OCI-LY1 (cell line): ENCODE measurements around the gene EIF2S1.
"Not testable (repeated sequence)": the region's sequence is repeated elsewhere in the genome, so short reads cannot be mapped to it uniquely, and the experiment has no call there.

Source experiments
- H2AFZ ChIP-seq: fragments of 200-600 bp; sonication (generic), shearing (Covaris generic); 2 replicates; pipeline ENCODE4 v1.6.0; 2014; ENCODE audit warnings: antibody characterized with exemption, mild to moderate bottlenecking, low read length
- H3F3A ChIP-seq: fragments of 200-600 bp; sonication (generic), shearing (Covaris generic); 2 replicates; pipeline ENCODE4 v1.6.0; 2014; ENCODE audit warnings: mild to moderate bottlenecking, antibody characterized with exemption, low read length, moderate library complexity; ENCODE audit not compliant: insufficient read depth
- H3K27ac ChIP-seq: fragments of 200-600 bp; sonication (generic); 2 replicates; pipeline ENCODE4 v1.5.1; 2014; ENCODE audit warnings: low read length, mixed run types, mild to moderate bottlenecking, low read depth; ENCODE audit not compliant: poor library complexity, severe bottlenecking
- H3K27me3 ChIP-seq: fragments of 200-600 bp; sonication (generic); 2 replicates; pipeline ENCODE4 v1.6.0; 2014; ENCODE audit warnings: antibody characterized with exemption, mild to moderate bottlenecking, low read length, moderate library complexity; ENCODE audit not compliant: insufficient read depth
- H3K36me3 ChIP-seq: fragments of 200-600 bp; sonication (generic); 2 replicates; pipeline ENCODE4 v1.6.1; 2014; ENCODE audit warnings: mild to moderate bottlenecking, antibody characterized with exemption, low read length, moderate library complexity, mixed read lengths; ENCODE audit not compliant: insufficient read depth
- H3K4me1 ChIP-seq: fragments of 200-600 bp; sonication (generic); 2 replicates; pipeline ENCODE4 v1.5.1; 2014; ENCODE audit warnings: mild to moderate bottlenecking, low read length, moderate library complexity; ENCODE audit not compliant: insufficient read depth, severe bottlenecking
- H3K4me2 ChIP-seq: fragments of 200-600 bp; sonication (generic), shearing (Covaris generic); 2 replicates; pipeline ENCODE4 v1.6.1; 2014; ENCODE audit warnings: low read length
- H3K4me3 ChIP-seq: fragments of 200-600 bp; sonication (generic); 2 replicates; pipeline ENCODE4 v1.5.1; 2014; ENCODE audit warnings: low read length, low read depth, mild to moderate bottlenecking, mixed read lengths; ENCODE audit not compliant: poor library complexity, severe bottlenecking
- H3K79me2 ChIP-seq: fragments of 200-600 bp; shearing (Covaris generic); 2 replicates; pipeline ENCODE4 v1.6.1; 2016; ENCODE audit warnings: mixed run types, low read length, mixed read lengths; ENCODE audit not compliant: insufficient read depth
- H3K9ac ChIP-seq: fragments of 200-600 bp; sonication (generic), shearing (Covaris generic); 2 replicates; pipeline ENCODE4 v1.6.1; 2014; ENCODE audit warnings: mild to moderate bottlenecking, low read length, mixed read lengths
- H3K9me2 ChIP-seq: fragments of 200-600 bp; sonication (generic), shearing (Covaris generic); 2 replicates; pipeline ENCODE4 v1.6.1; 2014; ENCODE audit warnings: low read depth, mild to moderate bottlenecking, low read length, mixed read lengths
- H3K9me3 ChIP-seq: fragments of 200-600 bp; shearing (Covaris generic); 2 replicates; pipeline ENCODE4 v1.6.1; 2014; ENCODE audit warnings: low read length, mixed read lengths
- H4K20me1 ChIP-seq: fragments of 200-600 bp; sonication (generic), shearing (Covaris generic); 2 replicates; pipeline ENCODE4 v1.6.0; 2016; ENCODE audit warnings: mild to moderate bottlenecking, low read length; ENCODE audit not compliant: insufficient read depth
- EZH2 ChIP-seq: fragments of 200-600 bp; sonication (generic), shearing (Covaris generic); IDR thresholded peaks from 2 replicates; pipeline ENCODE4 v1.8.0; 2017; ENCODE audit warnings: borderline replicate concordance, mixed run types, mild to moderate bottlenecking, antibody characterized with exemption, low read length, moderate library complexity, mixed read lengths
- TF ChIP-seq, protein P1 (sequence below): fragments of 200-600 bp; sonication (generic), shearing (Covaris generic); IDR thresholded peaks from 2 replicates; pipeline ENCODE4 v1.5.1; 2017; ENCODE audit warnings: mild to moderate bottlenecking, antibody characterized with exemption, low read length, moderate library complexity, mixed read lengths

Gene EIF2S1

DNA sequence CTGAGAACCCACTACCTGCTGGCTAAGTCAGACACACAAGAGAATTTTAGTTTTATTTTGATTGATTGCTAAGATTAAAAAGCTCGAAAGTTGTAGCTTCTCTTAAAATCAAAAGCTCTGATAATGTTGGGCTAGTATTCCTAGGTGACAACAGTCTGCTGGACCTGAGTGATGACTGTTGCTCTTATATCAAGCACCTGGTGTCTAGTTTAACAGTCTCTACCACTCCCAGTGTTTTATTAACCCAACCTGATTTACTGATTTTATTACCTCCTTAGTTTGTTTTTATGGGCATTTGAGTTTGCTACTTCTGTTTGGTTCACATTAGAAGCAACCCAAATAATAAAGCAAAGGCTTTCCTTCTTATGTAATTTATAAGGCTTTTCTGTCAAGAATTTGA lies 42.3 kb upstream of the EIF2S1 start:
- Histone ChIP-seq H3K4me3 (no peak overlapping the region), H3K36me3 (peaks cover 33% of the 10 kb centered on the region), H3K4me1 (no peaks in the 10 kb centered on the region), H3K27me3 (no peaks in the 10 kb centered on the region), H2AFZ (no peak overlapping the region), H3K4me2 (no peak overlapping the region), H3K9me2 (no peaks in the 10 kb centered on the region), H3K9ac (no peak overlapping the region), H4K20me1 (no peaks in the 10 kb centered on the region), H3K9me3 (no peaks in the 10 kb centered on the region), H3K27ac (no peak overlapping the region), H3K79me2 (no peaks in the 10 kb centered on the region), H3F3A (no peaks in the 10 kb centered on the region)
- TF ChIP-seq EZH2: no peak
- TF ChIP-seq, protein P1, sequence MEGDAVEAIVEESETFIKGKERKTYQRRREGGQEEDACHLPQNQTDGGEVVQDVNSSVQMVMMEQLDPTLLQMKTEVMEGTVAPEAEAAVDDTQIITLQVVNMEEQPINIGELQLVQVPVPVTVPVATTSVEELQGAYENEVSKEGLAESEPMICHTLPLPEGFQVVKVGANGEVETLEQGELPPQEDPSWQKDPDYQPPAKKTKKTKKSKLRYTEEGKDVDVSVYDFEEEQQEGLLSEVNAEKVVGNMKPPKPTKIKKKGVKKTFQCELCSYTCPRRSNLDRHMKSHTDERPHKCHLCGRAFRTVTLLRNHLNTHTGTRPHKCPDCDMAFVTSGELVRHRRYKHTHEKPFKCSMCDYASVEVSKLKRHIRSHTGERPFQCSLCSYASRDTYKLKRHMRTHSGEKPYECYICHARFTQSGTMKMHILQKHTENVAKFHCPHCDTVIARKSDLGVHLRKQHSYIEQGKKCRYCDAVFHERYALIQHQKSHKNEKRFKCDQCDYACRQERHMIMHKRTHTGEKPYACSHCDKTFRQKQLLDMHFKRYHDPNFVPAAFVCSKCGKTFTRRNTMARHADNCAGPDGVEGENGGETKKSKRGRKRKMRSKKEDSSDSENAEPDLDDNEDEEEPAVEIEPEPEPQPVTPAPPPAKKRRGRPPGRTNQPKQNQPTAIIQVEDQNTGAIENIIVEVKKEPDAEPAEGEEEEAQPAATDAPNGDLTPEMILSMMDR: no peak

DNA sequence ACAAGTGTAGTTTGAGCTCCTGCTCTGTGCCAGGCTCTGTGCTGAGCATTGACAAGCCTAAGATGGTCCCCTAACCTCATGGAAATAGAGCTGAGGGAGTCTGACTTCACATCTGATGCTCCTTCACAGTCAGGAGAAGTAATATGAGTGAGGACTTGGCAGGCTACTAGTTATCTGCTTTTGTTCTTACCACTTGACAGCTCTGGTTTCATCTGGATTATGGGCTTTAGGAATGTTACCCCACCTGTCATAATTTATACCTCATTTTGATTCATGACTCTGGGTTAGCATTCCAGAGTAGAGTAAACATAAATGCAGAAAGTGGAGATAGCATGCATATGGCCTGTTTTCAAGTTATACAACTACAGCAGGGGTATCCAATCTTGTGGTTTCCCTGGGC lies 41.0 kb upstream of the EIF2S1 start:
- H3K4me3 ChIP-seq: no peak overlapping the region
- TF ChIP-seq, protein P1: no peak
- TF ChIP-seq EZH2: no peak
- H3K4me1 ChIP-seq: no peaks in the 10 kb centered on the region
- no peaks in the 10 kb centered on the region for H4K20me1 ChIP-seq
- H3K9ac ChIP-seq: no peak overlapping the region
- H3K27me3 ChIP-seq: no peaks in the 10 kb centered on the region
- H3F3A ChIP-seq: no peaks in the 10 kb centered on the region
- no peak overlapping the region for H2AFZ ChIP-seq
- no peaks in the 10 kb centered on the region for H3K9me3 ChIP-seq
- H3K27ac ChIP-seq: no peak overlapping the region
- no peaks in the 10 kb centered on the region for H3K79me2 ChIP-seq
- H3K4me2 ChIP-seq: no peak overlapping the region
- no peaks in the 10 kb centered on the region for H3K9me2 ChIP-seq
- peaks cover 35% of the 10 kb centered on the region for H3K36me3 ChIP-seq

DNA sequence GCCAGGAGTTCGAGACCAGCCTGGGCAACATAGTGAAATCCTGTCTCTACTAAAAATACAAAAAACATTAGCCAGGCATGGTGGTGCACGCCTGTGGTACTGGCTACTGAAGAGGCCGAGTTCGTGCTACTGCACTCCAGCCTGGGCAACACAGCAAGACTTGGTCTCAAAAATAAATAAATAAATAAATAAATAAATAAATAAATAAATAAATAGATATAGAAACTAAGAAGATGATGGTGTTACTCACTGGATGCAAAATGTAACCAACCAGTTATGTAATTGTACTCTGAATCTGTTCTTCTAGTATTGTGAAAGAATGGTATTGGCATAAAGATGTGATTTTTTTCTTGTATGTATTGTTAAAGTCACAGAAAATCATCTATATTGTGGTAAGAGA lies 30.5 kb upstream of the EIF2S1 start:
- H4K20me1 ChIP-seq, H3K4me1 ChIP-seq, H3K27me3 ChIP-seq, H3K27ac ChIP-seq, H3K4me3 ChIP-seq, H2AFZ ChIP-seq, H3K9me2 ChIP-seq, H3F3A ChIP-seq, H3K9ac ChIP-seq, H3K9me3 ChIP-seq, H3K4me2 ChIP-seq, H3K79me2 ChIP-seq: not testable (repeated sequence)
- peaks cover 49% of the 10 kb centered on the region for H3K36me3 ChIP-seq

DNA sequence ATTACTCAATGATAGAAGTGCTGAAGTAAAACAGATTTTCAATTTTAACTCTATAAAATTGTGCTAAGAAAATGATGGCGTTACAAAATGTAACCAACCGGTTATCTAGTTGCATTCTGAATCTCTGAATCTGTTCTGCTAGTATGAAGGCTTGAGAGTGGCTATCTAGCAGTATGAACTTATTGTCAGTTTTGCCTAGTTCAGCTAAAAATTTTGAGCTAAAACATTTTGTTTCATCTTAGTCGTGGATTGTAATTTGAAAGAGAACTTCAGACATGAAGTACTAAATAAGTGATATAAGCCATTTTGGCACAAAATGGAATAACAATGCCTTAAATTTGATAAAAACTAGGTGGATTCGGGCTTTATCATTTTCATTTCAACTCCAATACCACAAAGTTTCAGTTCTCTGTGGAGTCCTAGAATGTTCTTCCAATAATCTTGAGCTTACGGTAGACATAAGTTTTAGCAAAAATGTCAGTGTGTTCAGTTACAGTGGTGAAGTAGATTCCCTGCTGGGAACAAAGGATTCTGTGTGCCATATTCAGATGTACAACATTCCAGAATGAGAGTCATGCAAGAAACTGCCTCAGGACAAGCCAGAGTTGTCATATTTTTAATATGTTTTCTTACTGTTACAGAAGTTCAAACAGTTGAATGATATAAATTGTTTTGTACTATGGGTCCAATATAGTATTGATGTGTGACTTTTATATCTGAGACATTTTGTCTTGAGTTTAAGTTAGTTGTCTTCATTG lies 28.6 kb upstream of the EIF2S1 start:
- no peaks in the 10 kb centered on the region for H3K27me3 ChIP-seq
- no peak overlapping the region for H3K27ac ChIP-seq
- no peaks in the 10 kb centered on the region for H3K9me2 ChIP-seq
- TF ChIP-seq, protein P1: no peak
- no peak overlapping the region for H3K4me3 ChIP-seq
- H3K9me3 ChIP-seq: no peaks in the 10 kb centered on the region
- H3K4me1 ChIP-seq: no peaks in the 10 kb centered on the region
- no peak overlapping the region for H3K4me2 ChIP-seq
- H3F3A ChIP-seq: no peaks in the 10 kb centered on the region
- no peaks in the 10 kb centered on the region for H4K20me1 ChIP-seq
- H2AFZ ChIP-seq: no peak overlapping the region
- no peak overlapping the region for H3K9ac ChIP-seq
- H3K36me3 ChIP-seq: peaks cover 54% of the 10 kb centered on the region
- no peaks in the 10 kb centered on the region for H3K79me2 ChIP-seq
